Nephron progenitor cell (in vitro differentiated cells): ENCODE results near the gene HCFC1.

ENCODE experiments used
- DNase-seq: peaks from one replicate; pipeline ENCODE4 v3.0.0; 2021
- H3K27ac Mint-ChIP-seq: 2 replicates; pipeline ENCODE4 v1.8.0; 2021; ENCODE audit warnings: mild to moderate bottlenecking, moderate library complexity, mixed read lengths
- H3K27me3 Mint-ChIP-seq: 2 replicates; pipeline ENCODE4 v1.8.0; 2021; ENCODE audit warnings: mild to moderate bottlenecking, low read depth, mixed read lengths; ENCODE audit not compliant: poor library complexity
- H3K36me3 Mint-ChIP-seq: 2 replicates; pipeline ENCODE4 v1.8.0; 2021; ENCODE audit warnings: low read depth, mixed read lengths
- H3K4me1 Mint-ChIP-seq: 2 replicates; pipeline ENCODE4 v1.8.0; 2021; ENCODE audit warnings: mixed read lengths
- H3K4me3 Mint-ChIP-seq: 2 replicates; pipeline ENCODE4 v1.8.0; 2021; ENCODE audit warnings: mild to moderate bottlenecking, moderate library complexity, mixed read lengths
- H3K9me3 Mint-ChIP-seq: 2 replicates; pipeline ENCODE4 v1.8.0; 2021; ENCODE audit warnings: mild to moderate bottlenecking, moderate library complexity, mixed read lengths
- TF ChIP-seq, protein P1 (sequence below): fragments of 200-600 bp; sonication (generic); IDR thresholded peaks from 2 replicates; pipeline ENCODE4 v1.5.0; 2021; ENCODE audit warnings: antibody characterized with exemption

Gene HCFC1

GRCh38 chrX:153989973-153990655 is 18.5 kb upstream of the HCFC1 start:
- Mint-ChIP-seq H3K36me3 (no peaks in the 10 kb centered on the region), H3K4me3 (no peak overlapping the region), H3K27me3 (peaks cover 5% of the 10 kb centered on the region), H3K4me1 (peaks cover 25% of the 10 kb centered on the region), H3K9me3 (peaks cover 54% of the 10 kb centered on the region), H3K27ac (no peak overlapping the region)
- TF ChIP-seq, protein P1, sequence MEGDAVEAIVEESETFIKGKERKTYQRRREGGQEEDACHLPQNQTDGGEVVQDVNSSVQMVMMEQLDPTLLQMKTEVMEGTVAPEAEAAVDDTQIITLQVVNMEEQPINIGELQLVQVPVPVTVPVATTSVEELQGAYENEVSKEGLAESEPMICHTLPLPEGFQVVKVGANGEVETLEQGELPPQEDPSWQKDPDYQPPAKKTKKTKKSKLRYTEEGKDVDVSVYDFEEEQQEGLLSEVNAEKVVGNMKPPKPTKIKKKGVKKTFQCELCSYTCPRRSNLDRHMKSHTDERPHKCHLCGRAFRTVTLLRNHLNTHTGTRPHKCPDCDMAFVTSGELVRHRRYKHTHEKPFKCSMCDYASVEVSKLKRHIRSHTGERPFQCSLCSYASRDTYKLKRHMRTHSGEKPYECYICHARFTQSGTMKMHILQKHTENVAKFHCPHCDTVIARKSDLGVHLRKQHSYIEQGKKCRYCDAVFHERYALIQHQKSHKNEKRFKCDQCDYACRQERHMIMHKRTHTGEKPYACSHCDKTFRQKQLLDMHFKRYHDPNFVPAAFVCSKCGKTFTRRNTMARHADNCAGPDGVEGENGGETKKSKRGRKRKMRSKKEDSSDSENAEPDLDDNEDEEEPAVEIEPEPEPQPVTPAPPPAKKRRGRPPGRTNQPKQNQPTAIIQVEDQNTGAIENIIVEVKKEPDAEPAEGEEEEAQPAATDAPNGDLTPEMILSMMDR = no peak
- DNase-seq = no peak

- no peak overlapping the region for H3K27ac Mint-ChIP-seq
- peaks cover 52% of the 10 kb centered on the region for H3K9me3 Mint-ChIP-seq
- peaks cover 5% of the 10 kb centered on the region for H3K27me3 Mint-ChIP-seq
These were observed 16.9 kb upstream of the HCFC1 start for GRCh38 chrX:153988493-153988892.

GRCh38 chrX:153984351-153985178 is 12.9 kb upstream of the HCFC1 start:
- Mint-ChIP-seq H3K9me3 (peaks cover 40% of the 10 kb centered on the region), H3K4me3 (no peak overlapping the region), H3K36me3 (peaks cover 15% of the 10 kb centered on the region), H3K4me1 (peaks cover 28% of the 10 kb centered on the region), H3K27me3 (peaks cover 2% of the 10 kb centered on the region), H3K27ac (no peak overlapping the region)
- no peak for DNase-seq
- TF ChIP-seq, protein P1 = no peak

More at GRCh38 chrX:153988493-153988892, 16.9 kb upstream of the HCFC1 start:
- TF ChIP-seq, protein P1 = no peak
- no peak for DNase-seq
- peaks cover 21% of the 10 kb centered on the region for H3K4me1 Mint-ChIP-seq
- H3K4me3 Mint-ChIP-seq = no peak overlapping the region
- H3K36me3 Mint-ChIP-seq = no peaks in the 10 kb centered on the region

DNA sequence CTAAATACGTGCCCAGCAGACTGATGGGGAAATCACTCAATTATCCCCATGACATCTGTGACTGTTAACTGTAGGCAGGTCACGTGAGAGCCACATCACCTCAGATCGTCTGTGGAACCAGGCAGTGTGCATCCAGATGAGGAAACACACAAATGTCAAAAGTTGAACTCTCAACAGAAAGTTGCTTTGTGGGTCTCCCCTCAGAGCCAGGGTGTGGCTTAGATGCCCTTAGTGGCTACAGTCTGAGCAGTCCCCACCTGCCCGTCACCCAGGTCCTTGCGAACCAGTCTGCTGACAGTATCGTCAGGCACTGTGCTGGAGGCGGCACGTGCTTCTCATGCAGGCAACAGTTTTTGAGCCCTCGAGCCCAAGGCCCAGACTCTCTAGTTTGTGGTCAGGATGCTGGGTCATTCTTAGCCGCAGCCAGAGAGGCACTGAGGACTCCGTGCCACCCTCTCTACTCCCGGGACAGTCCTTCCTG is 11.7 kb upstream of the HCFC1 start:
- Mint-ChIP-seq H3K27ac (no peak overlapping the region), H3K4me3 (no peak overlapping the region), H3K27me3 (peaks cover 2% of the 10 kb centered on the region), H3K36me3 (peaks cover 15% of the 10 kb centered on the region), H3K4me1 (peaks cover 21% of the 10 kb centered on the region), H3K9me3 (peaks cover 35% of the 10 kb centered on the region)
- TF ChIP-seq, protein P1 = no peak
- no peak for DNase-seq

DNA sequence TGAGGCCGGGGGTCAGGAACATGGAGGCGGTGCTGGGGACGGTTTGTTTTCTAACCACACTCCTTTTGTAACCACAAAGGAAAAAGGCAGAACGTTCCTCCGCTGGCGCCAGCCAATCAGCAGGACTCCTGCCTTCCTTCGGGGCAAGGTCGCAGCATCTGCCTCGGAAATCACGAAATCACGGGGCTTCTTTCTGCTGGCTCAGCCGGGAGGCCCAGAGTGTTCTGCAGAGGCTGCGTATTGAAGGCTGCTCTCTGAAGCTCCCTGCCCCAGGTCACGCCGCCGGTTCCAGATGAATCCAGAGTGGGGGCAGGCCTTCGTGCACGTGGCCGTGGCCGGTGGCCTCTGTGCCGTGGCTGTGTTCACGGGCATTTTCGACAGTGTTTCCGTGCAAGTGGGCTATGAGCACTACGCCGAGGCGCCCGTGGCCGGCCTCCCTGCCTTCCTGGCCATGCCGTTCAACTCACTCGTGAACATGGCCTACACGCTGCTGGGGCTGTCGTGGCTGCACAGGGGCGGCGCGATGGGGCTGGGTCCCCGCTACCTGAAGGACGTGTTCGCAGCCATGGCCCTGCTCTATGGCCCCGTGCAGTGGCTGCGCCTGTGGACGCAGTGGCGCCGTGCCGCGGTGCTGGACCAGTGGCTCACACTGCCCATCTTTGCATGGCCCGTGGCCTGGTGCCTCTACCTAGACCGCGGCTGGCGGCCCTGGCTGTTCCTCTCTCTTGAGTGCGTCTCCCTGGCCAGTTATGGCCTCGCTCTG is 10.3 kb upstream of the HCFC1 start:
- Mint-ChIP-seq H3K27me3 (no peaks in the 10 kb centered on the region), H3K9me3 (peaks cover 33% of the 10 kb centered on the region), H3K4me3 (no peak overlapping the region), H3K27ac (peak overlapping the region; percentile 87), H3K4me1 (peaks cover 18% of the 10 kb centered on the region), H3K36me3 (peaks cover 15% of the 10 kb centered on the region)
- TF ChIP-seq, protein P1 = no peak
- DNase-seq = no peak
